Stomach (tissue), 4 donors: Measurements from ENCODE around the gene DDIT3.

Experiments used
- POLR2A ChIP-seq, 4 donors: fragments of 450-650 bp; IDR thresholded peaks; one replicate each; pipeline ENCODE4 v1.6.1; 2016; ENCODE audit warnings: antibody characterized with exemption in 4 of 4, control low read depth in 2 of 4, mild to moderate bottlenecking in 1 of 4, moderate library complexity in 1 of 4
- POLR2AphosphoS5 ChIP-seq, 3 donors: sonication (generic); formaldehyde crosslinking; IDR thresholded peaks; one replicate each; pipeline ENCODE4 v1.6.1; 2016; ENCODE audit warnings: antibody characterized with exemption in 3 of 3
- TF ChIP-seq, protein P1 (sequence below), 7 experiments: fragments of 450-650 bp in 4 of 7; fragments of 200-600 bp in 3 of 7; sonication (generic) in 3 of 7; IDR thresholded peaks; one replicate each; pipeline ENCODE4 v1.5.1; 2016 to 2019; ENCODE audit warnings: antibody characterized with exemption in 7 of 7, control low read depth in 2 of 7, mild to moderate bottlenecking in 1 of 7

GRCh38 chr12:57470970-57471656 lies 49.2 kb downstream of the DDIT3 start:
- TF ChIP-seq, protein P1, sequence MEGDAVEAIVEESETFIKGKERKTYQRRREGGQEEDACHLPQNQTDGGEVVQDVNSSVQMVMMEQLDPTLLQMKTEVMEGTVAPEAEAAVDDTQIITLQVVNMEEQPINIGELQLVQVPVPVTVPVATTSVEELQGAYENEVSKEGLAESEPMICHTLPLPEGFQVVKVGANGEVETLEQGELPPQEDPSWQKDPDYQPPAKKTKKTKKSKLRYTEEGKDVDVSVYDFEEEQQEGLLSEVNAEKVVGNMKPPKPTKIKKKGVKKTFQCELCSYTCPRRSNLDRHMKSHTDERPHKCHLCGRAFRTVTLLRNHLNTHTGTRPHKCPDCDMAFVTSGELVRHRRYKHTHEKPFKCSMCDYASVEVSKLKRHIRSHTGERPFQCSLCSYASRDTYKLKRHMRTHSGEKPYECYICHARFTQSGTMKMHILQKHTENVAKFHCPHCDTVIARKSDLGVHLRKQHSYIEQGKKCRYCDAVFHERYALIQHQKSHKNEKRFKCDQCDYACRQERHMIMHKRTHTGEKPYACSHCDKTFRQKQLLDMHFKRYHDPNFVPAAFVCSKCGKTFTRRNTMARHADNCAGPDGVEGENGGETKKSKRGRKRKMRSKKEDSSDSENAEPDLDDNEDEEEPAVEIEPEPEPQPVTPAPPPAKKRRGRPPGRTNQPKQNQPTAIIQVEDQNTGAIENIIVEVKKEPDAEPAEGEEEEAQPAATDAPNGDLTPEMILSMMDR (IDR thresholded peaks at IDR 0.05): no peak
- TF ChIP-seq POLR2A (IDR thresholded peaks at IDR 0.05): no peak
- no peak for TF ChIP-seq POLR2AphosphoS5 (IDR thresholded peaks at IDR 0.05)
